HepG2 (cell line): ENCODE results near the gene DENND4A. TPM values are rescaled to one million over a fixed set of nuclear protein-coding genes. Genes with fewer than 3 reads are reported as not detected.

ENCODE experiments used
- ATAC-seq: fragments of 200-7000 bp; cut with Tn5 transposase; 3 replicates; pipeline ENCODE4 v1.9.1; 2020; ENCODE audit warnings: mild to moderate bottlenecking, moderate library complexity
- BruUV-seq: library from RNA; stranded (reverse); fragments of 400-500 nt; replicated peaks from 2 replicates; lab custom pipeline; 2021; lab: Mats Ljungman, UMichigan
- CTCF ChIA-PET: fragments of 300-600 bp; formaldehyde crosslinking; extraction: SDS; loops from one replicate; lab custom pipeline; 2021; ENCODE audit warnings: low total read pairs, inconsistent platforms, low intra/inter-chr PET ratio; lab: Yijun Ruan, JAX
- POLR2A ChIA-PET: fragments of 350-600 bp; sonication (Branson Sonifier 250); formaldehyde crosslinking; loops from one replicate; lab custom pipeline; 2020; ENCODE audit warnings: antibody characterized with exemption, inconsistent platforms; lab: Yijun Ruan, JAX
- DNase-seq: peaks from one replicate; pipeline ENCODE4 v3.0.0-alpha.2; 2015; ENCODE audit warnings: low spot score
- FAIRE-seq: peaks from 3 replicates; lab custom pipeline; 2011; peaks lifted over from hg19 to GRCh38; lab: Jason Lieb, UNC
- H2AFZ ChIP-seq: one replicate; pipeline ENCODE4 v1.6.1; 2011; ENCODE audit warnings: low read length, inconsistent platforms
- H3K27ac ChIP-seq: fragments of 300-600 bp; 3 replicates; pipeline ENCODE4 v1.8.0; 2011; ENCODE audit warnings: mixed run types, mild to moderate bottlenecking, mixed read lengths, low read length, inconsistent platforms; ENCODE audit not compliant: insufficient read depth; ENCODE audit errors: extremely low read length
- H3K27me3 ChIP-seq, 2 experiments: fragments of 200-600 bp in 1 of 2; 2 replicates in 1 of 2; 3 replicates in 1 of 2; pipeline versions ENCODE4 v1.6.0 to v1.8.0; 2011; ENCODE audit warnings: low read length in 2 of 2, mild to moderate bottlenecking in 2 of 2, moderate library complexity in 2 of 2, inconsistent platforms in 1 of 2; ENCODE audit not compliant: insufficient read depth in 2 of 2, control insufficient read depth in 1 of 2
- H3K36me3 ChIP-seq, 2 experiments: fragments of 200-600 bp in 1 of 2; replicated peaks in 1 of 2; 2 replicates in 1 of 2; 3 replicates in 1 of 2; pipeline versions ENCODE4 v1.5.1 to v1.8.0; 2011; ENCODE audit warnings: low read length in 2 of 2, inconsistent platforms in 1 of 2; ENCODE audit not compliant: insufficient read depth in 2 of 2, control insufficient read depth in 1 of 2
- H3K4me1 ChIP-seq: 2 replicates; pipeline ENCODE4 v1.5.1; 2012; ENCODE audit warnings: low read length, inconsistent platforms; ENCODE audit not compliant: insufficient read depth
- H3K4me2 ChIP-seq: 2 replicates; pipeline ENCODE4 v1.6.0; 2011; ENCODE audit warnings: low read depth, low read length, inconsistent platforms
- H3K4me3 ChIP-seq, 3 experiments: fragments of 200-600 bp in 1 of 3; sonication (generic), shearing (Covaris generic) in 1 of 3; replicated peaks in 1 of 3; 2 replicates each; pipeline ENCODE4 v1.5.1; 2011 to 2016; ENCODE audit warnings: low read length in 3 of 3, inconsistent platforms in 2 of 3, low read depth in 2 of 3, mild to moderate bottlenecking in 2 of 3, control low read depth in 1 of 3, mixed read lengths in 1 of 3; ENCODE audit not compliant: insufficient read depth in 1 of 3
- H3K79me2 ChIP-seq: one replicate; pipeline ENCODE4 v1.6.1; 2011; ENCODE audit warnings: low read length, inconsistent platforms; ENCODE audit not compliant: insufficient read depth
- H3K9ac ChIP-seq: 2 replicates; pipeline ENCODE4 v1.6.0; 2011; ENCODE audit warnings: mild to moderate bottlenecking, low read depth, low read length, inconsistent platforms; ENCODE audit not compliant: insufficient read depth
- H3K9me3 ChIP-seq: 2 replicates; pipeline ENCODE4 v1.5.1; 2012; ENCODE audit warnings: mild to moderate bottlenecking, low read length
- H4K20me1 ChIP-seq: 2 replicates; pipeline ENCODE4 v1.6.0; 2011; ENCODE audit warnings: inconsistent platforms, mild to moderate bottlenecking, low read length, moderate library complexity; ENCODE audit not compliant: insufficient read depth
- ATF3 ChIP-seq: sonication (generic); formaldehyde crosslinking; IDR thresholded peaks from 2 replicates; pipeline ENCODE4 v1.4.0; 2020; ENCODE audit warnings: missing genetic modification reagents
- GATA4 ChIP-seq: sonication (generic); IDR thresholded peaks from 2 replicates; pipeline ENCODE4 v1.6.1; 2016; ENCODE audit warnings: antibody characterized with exemption, low read depth, borderline replicate concordance
- MYNN ChIP-seq: sonication (generic); formaldehyde crosslinking; IDR thresholded peaks from 2 replicates; pipeline ENCODE4 v1.4.0; 2020; ENCODE audit warnings: mild to moderate bottlenecking, low read depth, missing genetic modification reagents
- NCOR1 ChIP-seq: fragments of 200-600 bp; sonication (generic); IDR thresholded peaks from 2 replicates; pipeline ENCODE4 v1.7.0; 2017; ENCODE audit warnings: antibody characterized with exemption, low read length, borderline replicate concordance
- SIX1 ChIP-seq: sonication (generic); formaldehyde crosslinking; IDR thresholded peaks from 2 replicates; pipeline ENCODE4 v1.4.0; 2020; ENCODE audit warnings: missing genetic modification reagents, borderline replicate concordance
- TMF1 ChIP-seq: sonication (generic); formaldehyde crosslinking; IDR thresholded peaks from 2 replicates; pipeline ENCODE4 v1.8.1; 2022; ENCODE audit warnings: low read depth, missing genetic modification reagents
- ZBTB39 ChIP-seq: sonication (generic); formaldehyde crosslinking; IDR thresholded peaks from 2 replicates; pipeline ENCODE4 v1.5.0; 2020; ENCODE audit warnings: missing genetic modification reagents
- ZNF12 ChIP-seq: sonication (generic); formaldehyde crosslinking; IDR thresholded peaks from 2 replicates; pipeline ENCODE4 v1.5.0; 2020; ENCODE audit warnings: missing genetic modification reagents
- ZNF382 ChIP-seq: sonication (generic); formaldehyde crosslinking; IDR thresholded peaks from 2 replicates; pipeline ENCODE4 v1.5.0; 2020; ENCODE audit warnings: missing genetic modification reagents, mild to moderate bottlenecking, borderline replicate concordance
- ZNF550 ChIP-seq: sonication (generic); formaldehyde crosslinking; IDR thresholded peaks from 2 replicates; pipeline ENCODE4 v1.4.0; 2020; ENCODE audit warnings: mild to moderate bottlenecking, missing genetic modification reagents, borderline replicate concordance
- ZNF891 ChIP-seq: sonication (generic); formaldehyde crosslinking; IDR thresholded peaks from 2 replicates; pipeline ENCODE4 v1.5.0; 2020; ENCODE audit warnings: mild to moderate bottlenecking, missing genetic modification reagents
- WGBS: methylation state at CpG from one replicate; pipeline ENCODE4 v1.1.6; 2017; ENCODE audit warnings: low lambda C conversion rate; 5-methylcytosine and 5-hydroxymethylcytosine counted together
- in situ Hi-C: cut with HindIII; loops from 2 replicates; pipeline ENCODE4 v1.10.0; 2017; ENCODE audit warnings: low pct_unique_long_range_greater_than_20kb; ENCODE audit not compliant: extremely low pct_ligation_motif_present
- intact Hi-C: fragments of 100-400 bp; cut with micrococcal nuclease; formaldehyde crosslinking; loops from one replicate; pipeline ENCODE4 v1.10.0; 2022; ENCODE audit not compliant: unreplicated experiment
- polyA plus RNA-seq, 8 experiments: library from polyadenylated mRNA; depleted of rRNA in 3 of 8; stranded (reverse) in 7 of 8; unstranded in 1 of 8; fragments of >200 nt; fragmentation: Illumina TruSeq in 4 of 8; extraction: Trizol in 4 of 8; gene quantifications; 2 replicates each; pipeline versions ENCODE4 v1.2.1 to v1.2.3, GENCODE V29; 2011 to 2016; ENCODE audit warnings: low read depth in 4 of 8, missing spikeins in 1 of 8, mixed read lengths in 1 of 8; ENCODE audit not compliant: insufficient read depth in 1 of 8
- total RNA-seq, 5 experiments: library from RNA; depleted of rRNA; stranded (reverse); fragments of >200 nt; fragmentation: Illumina TruSeq; extraction: Trizol; gene quantifications; 2 replicates each; pipeline ENCODE4 v1.2.3, GENCODE V29; 2016; ENCODE audit warnings: low read depth in 1 of 5
- TF ChIP-seq, protein P1 (sequence below): sonication (generic); formaldehyde crosslinking; IDR thresholded peaks from 2 replicates; pipeline ENCODE4 v1.5.1; 2020; ENCODE audit warnings: missing genetic modification reagents, mild to moderate bottlenecking, borderline replicate concordance

The DENND4A gene
- total and polyA plus RNA-seq, 2 of the 13 experiments (the other 11 are each of a cell fraction or from before 2014, with no cell fraction given): 13.2 to 18.6 TPM

GRCh38 chr15:65630760-65631159 lies 161.3 kb downstream of the DENND4A start:
- intact Hi-C loops: no loop called here
- peaks cover 22% of the 10 kb centered on the region for H3K4me1 ChIP-seq
- FAIRE-seq: no peak
- no TSS peak for BruUV-seq
- no peaks in the 10 kb centered on the region for H4K20me1 ChIP-seq
- ChIA-PET CTCF (no interaction called here), POLR2A (no interaction called here)
- no peak overlapping the region for H2AFZ ChIP-seq
- H3K36me3 ChIP-seq: no peaks in the 10 kb centered on the region; a peak in 2 of 5 replicates
- no peaks in the 10 kb centered on the region for H3K27me3 ChIP-seq
- WGBS: 98% methylated on average over 5 of the region's 5 CpGs
- no peaks in the 10 kb centered on the region for H3K9me3 ChIP-seq
- no peak overlapping the region for H3K27ac ChIP-seq
- H3K9ac ChIP-seq: no peak overlapping the region
- H3K4me3 ChIP-seq: no peak overlapping the region
- ATAC-seq: no peak
- H3K79me2 ChIP-seq: no peaks in the 10 kb centered on the region
- H3K4me2 ChIP-seq: no peak overlapping the region
- in situ Hi-C loops: loop anchor here (25.0 kb wide), 1 partner anchor 232 kb away; the partner anchor contains the start of gene RAB11A
- DNase-seq: no peak
- TF ChIP-seq ZNF12 (CRISPR knock-in tag): no peak
- TF ChIP-seq ZNF382 (CRISPR knock-in tag): no peak
- TF ChIP-seq TMF1 (CRISPR knock-in tag): no peak
- TF ChIP-seq, protein P1, sequence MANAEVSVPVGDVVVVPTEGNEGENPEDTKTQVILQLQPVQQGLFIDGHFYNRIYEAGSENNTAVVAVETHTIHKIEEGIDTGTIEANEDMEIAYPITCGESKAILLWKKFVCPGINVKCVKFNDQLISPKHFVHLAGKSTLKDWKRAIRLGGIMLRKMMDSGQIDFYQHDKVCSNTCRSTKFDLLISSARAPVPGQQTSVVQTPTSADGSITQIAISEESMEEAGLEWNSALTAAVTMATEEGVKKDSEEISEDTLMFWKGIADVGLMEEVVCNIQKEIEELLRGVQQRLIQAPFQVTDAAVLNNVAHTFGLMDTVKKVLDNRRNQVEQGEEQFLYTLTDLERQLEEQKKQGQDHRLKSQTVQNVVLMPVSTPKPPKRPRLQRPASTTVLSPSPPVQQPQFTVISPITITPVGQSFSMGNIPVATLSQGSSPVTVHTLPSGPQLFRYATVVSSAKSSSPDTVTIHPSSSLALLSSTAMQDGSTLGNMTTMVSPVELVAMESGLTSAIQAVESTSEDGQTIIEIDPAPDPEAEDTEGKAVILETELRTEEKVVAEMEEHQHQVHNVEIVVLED (CRISPR knock-in tag): no peak
- no peak for TF ChIP-seq ZBTB39 (CRISPR knock-in tag)
- TF ChIP-seq ZNF891: no peak
- no peak for TF ChIP-seq NCOR1
- no peak for TF ChIP-seq ZNF550 (CRISPR knock-in tag)
- TF ChIP-seq ATF3 (CRISPR knock-in tag): no peak
- TF ChIP-seq SIX1 (CRISPR knock-in tag): no peak
- TF ChIP-seq GATA4: no peak
- TF ChIP-seq MYNN (CRISPR knock-in tag): no peak
